WERI-Rb-1 (cell line): ENCODE data around the gene ATP6V0D1.
A peak's percentile ranks its signal among the peaks of the same experiment; 100 is the strongest.

ENCODE experiments used
- DNase-seq: peaks from one replicate; pipeline ENCODE4 v3.0.0-alpha.2; 2020
- H3K27ac ChIP-seq: fragments of 250-450 bp; sonication (Bioruptor Pico); 2 replicates; pipeline ENCODE4 v1.5.1; 2020; ENCODE audit warnings: mild to moderate bottlenecking, moderate library complexity
- H3K27me3 ChIP-seq: fragments of 250-450 bp; sonication (Bioruptor Pico); 2 replicates; pipeline ENCODE4 v1.5.1; 2021; ENCODE audit warnings: mild to moderate bottlenecking, low read depth, moderate library complexity; ENCODE audit not compliant: insufficient read depth, severe bottlenecking
- H3K36me3 ChIP-seq: fragments of 250-450 bp; sonication (Bioruptor Pico); 2 replicates; pipeline ENCODE4 v1.5.1; 2020; ENCODE audit warnings: mild to moderate bottlenecking, moderate library complexity
- H3K4me3 ChIP-seq: 2 replicates; pipeline ENCODE4 v1.5.1; 2011; ENCODE audit warnings: low read depth, mild to moderate bottlenecking, control low read depth, low read length
- H3K9me3 ChIP-seq: fragments of 250-450 bp; sonication (Bioruptor Pico); 2 replicates; pipeline ENCODE4 v1.5.1; 2021; ENCODE audit warnings: mild to moderate bottlenecking, moderate library complexity; ENCODE audit not compliant: severe bottlenecking
- CTCF ChIP-seq: IDR thresholded peaks from 2 replicates; pipeline ENCODE4 v1.5.1; 2011; ENCODE audit warnings: low read depth, mild to moderate bottlenecking, control low read depth, inconsistent platforms, low read length

ATP6V0D1 gene

GRCh38 chr16:67486805-67487204 lies 5.8 kb upstream of the ATP6V0D1 start:
- no peak for DNase-seq

GRCh38 chr16:67483731-67484525 lies 3.0 kb upstream of the ATP6V0D1 start:
- TF ChIP-seq CTCF = no peak
- no peaks in the 10 kb centered on the region for H3K9me3 ChIP-seq
- no peaks in the 10 kb centered on the region for H3K27me3 ChIP-seq
- H3K27ac ChIP-seq = no peak overlapping the region
- H3K36me3 ChIP-seq = no peaks in the 10 kb centered on the region
- no peak overlapping the region for H3K4me3 ChIP-seq
- DNase-seq = no peak

More at GRCh38 chr16:67486805-67487204, 5.8 kb upstream of the ATP6V0D1 start:
- H3K27ac ChIP-seq = no peak overlapping the region
- no peaks in the 10 kb centered on the region for H3K9me3 ChIP-seq
- no peaks in the 10 kb centered on the region for H3K36me3 ChIP-seq
- H3K27me3 ChIP-seq = no peaks in the 10 kb centered on the region
- TF ChIP-seq CTCF = no peak
- H3K4me3 ChIP-seq = no peak overlapping the region

GRCh38 chr16:67483150-67483549 lies 2.2 kb upstream of the ATP6V0D1 start, which contains the start of gene AGRP:
Gene AGRP, minus strand, starts transcription at chr16:67483547. Its CDS starts 149 bp downstream, at chr16:67483398.
- Histone ChIP-seq H3K4me3 (no peak within 1 kb of the TSS), H3K27me3 (no peaks in the 10 kb centered on the region), H3K27ac (no peak within 1 kb of the TSS), H3K9me3 (no peaks in the 10 kb centered on the region), H3K36me3 (peaks cover under 1% of the 10 kb centered on the region; the same call in 1 of the 2 replicates)
- no peak for TF ChIP-seq CTCF
- DNase-seq = no peak

GRCh38 chr16:67482233-67482924 lies 1.4 kb upstream of the ATP6V0D1 start:
- TF ChIP-seq CTCF = no peak
- Histone ChIP-seq H3K27ac (peak overlapping the region; percentile 87), H3K27me3 (no peaks in the 10 kb centered on the region), H3K9me3 (no peaks in the 10 kb centered on the region), H3K36me3 (peaks cover 7% of the 10 kb centered on the region; the same call in 1 of the 2 replicates), H3K4me3 (peak overlapping the region; percentile 79)
- no peak for DNase-seq

- H3K27me3 ChIP-seq = no peaks in the 10 kb centered on the region
- no peak for TF ChIP-seq CTCF
- H3K36me3 ChIP-seq = peaks cover 7% of the 10 kb centered on the region; the same call in 1 of the 2 replicates
- H3K4me3 ChIP-seq = peak overlapping the region; percentile 79
- H3K9me3 ChIP-seq = no peaks in the 10 kb centered on the region
- DNase-seq = peak; percentile 53
- H3K27ac ChIP-seq = peak overlapping the region; percentile 87
Measured at GRCh38 chr16:67481561-67482232, 740 bp upstream of the ATP6V0D1 start.
